Ishikawa (cell line): ENCODE data around the gene FN3KRP.

Experiments
- CEBPB ChIP-seq: IDR thresholded peaks from 2 replicates; pipeline ENCODE4 v1.6.1; 2012
- CREB1 ChIP-seq: IDR thresholded peaks from 2 replicates; pipeline ENCODE4 v1.6.1; 2012; ENCODE audit warnings: low read depth
- EGR1 ChIP-seq: IDR thresholded peaks from 2 replicates; pipeline ENCODE4 v1.6.1; 2012
- EP300 ChIP-seq: IDR thresholded peaks from 2 replicates; pipeline ENCODE4 v1.6.1; 2012; ENCODE audit warnings: borderline replicate concordance
- FOXM1 ChIP-seq: IDR thresholded peaks from 2 replicates; pipeline ENCODE4 v1.6.1; 2012; ENCODE audit warnings: low read depth, borderline replicate concordance
- MAX ChIP-seq: IDR thresholded peaks from 2 replicates; pipeline ENCODE4 v1.6.1; 2012
- NFIC ChIP-seq: IDR thresholded peaks from 2 replicates; pipeline ENCODE4 v1.6.1; 2012
- RAD21 ChIP-seq: IDR thresholded peaks from 2 replicates; pipeline ENCODE4 v1.6.1; 2012; ENCODE audit warnings: low read depth
- TAF1 ChIP-seq: IDR thresholded peaks from 2 replicates; pipeline ENCODE4 v1.6.1; 2012; ENCODE audit warnings: low read depth, mild to moderate bottlenecking
- TCF12 ChIP-seq: IDR thresholded peaks from 2 replicates; pipeline ENCODE4 v1.6.1; 2012; ENCODE audit warnings: low read depth
- TEAD4 ChIP-seq: IDR thresholded peaks from 2 replicates; pipeline ENCODE4 v1.6.1; 2012
- USF1 ChIP-seq: IDR thresholded peaks from 2 replicates; pipeline ENCODE4 v1.6.1; 2012
- YY1 ChIP-seq: IDR thresholded peaks from 2 replicates; pipeline ENCODE4 v1.6.1; 2012; ENCODE audit warnings: low read depth
- ZBTB7A ChIP-seq: IDR thresholded peaks from 2 replicates; pipeline ENCODE4 v1.6.1; 2012; ENCODE audit warnings: low read depth
- TF ChIP-seq, protein P1 (sequence below): IDR thresholded peaks from 2 replicates; pipeline ENCODE4 v1.6.1; 2012; ENCODE audit warnings: low read depth, mild to moderate bottlenecking

FN3KRP gene

DNA sequence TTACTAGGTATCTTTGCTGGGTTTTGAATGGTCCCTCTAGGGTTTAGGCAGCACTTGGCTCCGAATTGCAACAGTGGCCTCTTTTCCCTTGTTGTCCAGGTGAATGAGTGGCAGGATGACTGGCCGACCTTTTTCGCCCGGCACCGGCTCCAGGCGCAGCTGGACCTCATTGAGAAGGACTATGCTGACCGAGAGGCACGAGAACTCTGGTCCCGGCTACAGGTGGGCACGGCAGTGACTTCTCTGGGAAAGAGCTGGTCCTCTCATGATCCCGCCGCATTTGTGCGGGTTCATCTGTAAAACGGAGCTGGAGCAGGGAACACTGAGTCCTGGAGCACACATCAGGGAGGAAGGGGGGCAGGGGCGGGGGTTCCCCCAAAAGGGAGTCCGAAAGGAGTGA lies 32.2 kb downstream of the FN3KRP start:
- TF ChIP-seq RAD21 (no peak), TCF12 (no peak), EGR1 (no peak), CREB1 (no peak), TAF1 (no peak), TEAD4 (no peak), YY1 (no peak), ZBTB7A (no peak), USF1 (no peak), EP300 (no peak), FOXM1 (no peak), CEBPB (no peak), NFIC (no peak), MAX (no peak)
- TF ChIP-seq, protein P1, sequence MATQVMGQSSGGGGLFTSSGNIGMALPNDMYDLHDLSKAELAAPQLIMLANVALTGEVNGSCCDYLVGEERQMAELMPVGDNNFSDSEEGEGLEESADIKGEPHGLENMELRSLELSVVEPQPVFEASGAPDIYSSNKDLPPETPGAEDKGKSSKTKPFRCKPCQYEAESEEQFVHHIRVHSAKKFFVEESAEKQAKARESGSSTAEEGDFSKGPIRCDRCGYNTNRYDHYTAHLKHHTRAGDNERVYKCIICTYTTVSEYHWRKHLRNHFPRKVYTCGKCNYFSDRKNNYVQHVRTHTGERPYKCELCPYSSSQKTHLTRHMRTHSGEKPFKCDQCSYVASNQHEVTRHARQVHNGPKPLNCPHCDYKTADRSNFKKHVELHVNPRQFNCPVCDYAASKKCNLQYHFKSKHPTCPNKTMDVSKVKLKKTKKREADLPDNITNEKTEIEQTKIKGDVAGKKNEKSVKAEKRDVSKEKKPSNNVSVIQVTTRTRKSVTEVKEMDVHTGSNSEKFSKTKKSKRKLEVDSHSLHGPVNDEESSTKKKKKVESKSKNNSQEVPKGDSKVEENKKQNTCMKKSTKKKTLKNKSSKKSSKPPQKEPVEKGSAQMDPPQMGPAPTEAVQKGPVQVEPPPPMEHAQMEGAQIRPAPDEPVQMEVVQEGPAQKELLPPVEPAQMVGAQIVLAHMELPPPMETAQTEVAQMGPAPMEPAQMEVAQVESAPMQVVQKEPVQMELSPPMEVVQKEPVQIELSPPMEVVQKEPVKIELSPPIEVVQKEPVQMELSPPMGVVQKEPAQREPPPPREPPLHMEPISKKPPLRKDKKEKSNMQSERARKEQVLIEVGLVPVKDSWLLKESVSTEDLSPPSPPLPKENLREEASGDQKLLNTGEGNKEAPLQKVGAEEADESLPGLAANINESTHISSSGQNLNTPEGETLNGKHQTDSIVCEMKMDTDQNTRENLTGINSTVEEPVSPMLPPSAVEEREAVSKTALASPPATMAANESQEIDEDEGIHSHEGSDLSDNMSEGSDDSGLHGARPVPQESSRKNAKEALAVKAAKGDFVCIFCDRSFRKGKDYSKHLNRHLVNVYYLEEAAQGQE: no peak

DNA sequence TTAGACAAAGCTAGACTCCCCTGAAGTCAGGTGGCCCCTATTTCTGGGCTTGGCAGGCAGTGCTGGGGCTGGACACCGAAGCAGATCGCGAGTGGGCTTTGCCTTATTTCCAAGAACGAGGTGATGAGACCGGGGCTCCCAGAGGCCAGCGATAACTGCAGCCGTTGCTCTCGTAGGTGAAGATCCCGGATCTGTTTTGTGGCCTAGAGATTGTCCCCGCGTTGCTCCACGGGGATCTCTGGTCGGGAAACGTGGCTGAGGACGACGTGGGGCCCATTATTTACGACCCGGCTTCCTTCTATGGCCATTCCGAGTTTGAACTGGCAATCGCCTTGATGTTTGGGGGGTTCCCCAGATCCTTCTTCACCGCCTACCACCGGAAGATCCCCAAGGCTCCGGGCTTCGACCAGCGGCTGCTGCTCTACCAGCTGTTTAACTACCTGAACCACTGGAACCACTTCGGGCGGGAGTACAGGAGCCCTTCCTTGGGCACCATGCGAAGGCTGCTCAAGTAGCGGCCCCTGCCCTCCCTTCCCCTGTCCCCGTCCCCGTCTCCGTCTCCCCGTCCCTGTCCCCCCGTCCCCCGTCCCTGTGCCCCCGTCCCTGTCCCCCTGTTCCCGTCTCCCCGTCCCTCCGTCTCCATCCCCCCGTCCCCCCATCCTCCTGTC lies 33.9 kb downstream of the FN3KRP start:
- TF ChIP-seq, protein P1: no peak
- TF ChIP-seq TAF1 (no peak), NFIC (no peak), RAD21 (no peak), CREB1 (no peak), ZBTB7A (no peak), CEBPB (no peak), TEAD4 (no peak), FOXM1 (no peak), MAX (no peak), USF1 (no peak), EP300 (no peak), EGR1 (no peak), YY1 (no peak), TCF12 (no peak)

- TF ChIP-seq TAF1: no peak
- TF ChIP-seq MAX: peak; percentile 53
Measured at GRCh38 chr17:82751171-82751570, 34.7 kb downstream of the FN3KRP start.

- TF ChIP-seq CEBPB: no peak
- no peak; the same call in 1 of the 2 replicates for TF ChIP-seq ZBTB7A
- TF ChIP-seq CREB1: peak; percentile 29; the same call in 1 of the 2 replicates
- peak; percentile 58 for TF ChIP-seq YY1
- peak; percentile 70 for TF ChIP-seq TCF12
- peak; percentile 65; the same call in 1 of the 2 replicates for TF ChIP-seq NFIC
- TF ChIP-seq MAX: peak; percentile 82
- no peak for TF ChIP-seq RAD21
- TF ChIP-seq FOXM1: peak; percentile 28; the same call in 1 of the 2 replicates
- peak; percentile 67 for TF ChIP-seq EGR1
- TF ChIP-seq, protein P1: no peak
- peak; percentile 51; the same call in 1 of the 2 replicates for TF ChIP-seq TAF1
- peak; percentile 29; the same call in 1 of the 2 replicates for TF ChIP-seq TEAD4
- TF ChIP-seq USF1: peak; percentile 73
- TF ChIP-seq EP300: peak; percentile 32; the same call in 1 of the 2 replicates
Measured at GRCh38 chr17:82751571-82752370, 35.3 kb downstream of the FN3KRP start, which contains the start of gene TBCD. Gene TBCD, plus strand, starts transcription at chr17:82752065. Its CDS starts 129 bp downstream, at chr17:82752194.
